EL (cell line): ENCODE data around the gene PAK5.

Source experiments
- DNase-seq: peaks from one replicate; pipeline ENCODE4 v3.0.0-alpha.2; 2016

PAK5 gene

GRCh38 chr20:9613871-9614270, 225.0 kb downstream of the PAK5 start:
- DNase-seq: no peak

DNA sequence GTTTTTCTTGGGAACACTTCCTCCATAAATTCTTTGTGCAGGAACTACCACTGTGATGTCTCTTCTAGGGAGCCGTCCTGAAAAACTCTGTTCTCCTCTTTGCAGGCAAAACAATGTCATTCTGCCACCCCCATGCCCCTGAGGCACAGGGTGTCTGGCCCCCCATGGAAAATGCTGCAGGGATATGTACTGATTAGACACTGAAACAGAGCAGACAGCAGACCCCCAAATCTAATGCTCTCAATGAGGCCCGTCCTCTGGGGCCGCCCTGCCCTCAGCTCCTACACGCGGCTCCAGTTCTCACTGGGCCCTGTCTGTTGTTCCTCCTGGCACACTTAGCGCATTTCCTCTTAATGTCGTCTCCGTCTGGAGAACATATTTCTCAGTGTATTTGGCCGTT, 227.0 kb downstream of the PAK5 start:
- no peak for DNase-seq

DNA sequence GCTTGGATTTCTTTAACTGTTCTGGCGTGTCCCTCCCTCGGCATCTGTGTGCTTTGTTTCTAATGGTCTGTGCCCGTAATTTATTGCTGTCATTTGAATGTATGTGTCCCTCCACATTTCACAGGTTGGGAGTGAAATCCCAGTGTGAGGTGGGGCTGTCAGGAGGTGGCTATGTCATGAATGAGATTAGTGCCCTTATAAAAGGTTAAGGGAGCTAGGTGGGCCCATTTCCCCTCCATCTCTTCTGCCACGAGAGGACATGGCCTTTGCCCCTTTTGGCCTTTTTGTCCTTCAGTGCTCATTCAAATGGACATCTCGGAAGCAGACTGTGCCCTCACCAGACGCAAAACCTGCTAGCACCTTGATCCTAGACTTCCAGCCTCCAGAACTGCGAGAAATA, 228.2 kb downstream of the PAK5 start:
- no peak for DNase-seq

GRCh38 chr20:9609887-9610502, 228.9 kb downstream of the PAK5 start:
- peak; percentile 69 for DNase-seq

- no peak for DNase-seq
Observed at GRCh38 chr20:9608639-9609340, 230.1 kb downstream of the PAK5 start.

GRCh38 chr20:9602847-9603183, 236.1 kb downstream of the PAK5 start:
- no peak for DNase-seq

DNA sequence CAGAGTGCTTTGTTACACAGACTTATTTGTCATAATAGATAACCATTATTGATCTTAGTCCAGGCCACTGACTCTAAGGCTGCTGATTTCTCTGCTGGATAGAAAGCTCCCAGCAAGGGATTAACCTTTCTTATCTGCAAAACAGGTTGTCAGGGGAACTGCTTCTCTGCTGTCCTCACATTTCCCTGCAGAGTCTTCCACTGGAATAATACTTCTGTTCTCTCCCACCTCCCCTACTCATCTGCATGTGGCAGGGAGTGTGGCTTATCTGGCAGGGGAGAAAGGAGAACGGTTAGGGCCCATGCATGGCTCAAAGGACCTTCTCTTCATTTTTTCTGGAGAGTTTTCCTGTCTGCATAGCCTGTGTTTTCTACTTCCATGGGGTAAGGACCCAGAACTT, 238.3 kb downstream of the PAK5 start:
- DNase-seq: no peak

GRCh38 chr20:9597547-9597946, 241.3 kb downstream of the PAK5 start:
- no peak for DNase-seq

DNA sequence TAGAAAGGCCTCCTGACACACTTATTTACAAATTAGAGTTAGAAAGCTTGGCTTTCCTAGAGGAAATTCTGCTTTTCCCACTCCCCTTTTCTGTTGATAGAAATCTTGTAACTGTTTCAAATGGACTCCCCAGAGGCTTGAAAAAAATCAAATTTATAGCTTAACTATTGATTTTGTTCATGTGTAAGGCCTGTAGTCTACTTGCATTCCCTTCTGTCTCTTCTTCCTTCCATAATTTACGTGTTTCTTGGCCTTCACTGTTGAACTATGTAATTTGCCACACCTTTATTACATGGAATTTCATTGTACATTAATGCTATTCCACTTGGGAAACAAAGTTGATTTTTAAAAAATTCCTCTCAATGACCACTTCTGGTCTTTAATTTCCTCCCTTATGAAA, 243.1 kb downstream of the PAK5 start:
- DNase-seq: no peak

DNA sequence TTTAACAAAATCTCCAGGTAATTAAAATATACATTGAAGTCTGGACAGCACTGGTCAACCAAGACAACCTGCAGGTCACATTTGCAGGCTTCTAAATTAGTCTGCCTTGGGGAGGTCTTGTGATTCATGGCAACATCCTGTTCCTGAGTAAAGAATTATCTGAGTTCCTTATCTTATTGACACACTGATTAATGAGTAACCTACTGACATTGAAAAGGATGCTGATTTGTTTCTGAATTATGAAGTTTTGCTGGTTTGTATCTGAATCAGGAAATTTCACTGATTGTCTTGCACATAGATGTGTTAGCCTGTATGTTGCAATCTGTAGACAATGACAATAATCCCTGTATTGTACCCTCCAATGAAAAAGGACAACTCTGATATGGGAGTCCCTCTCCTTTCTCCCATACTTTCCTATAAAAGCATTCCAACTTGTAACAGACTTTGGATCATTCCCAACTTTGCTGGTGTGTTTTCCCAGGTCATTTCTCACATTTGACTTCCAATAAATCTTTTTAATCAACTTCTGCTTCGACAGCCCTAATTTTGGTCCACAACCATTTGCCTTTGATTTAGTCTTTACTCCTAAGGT, 244.5 kb downstream of the PAK5 start:
- no peak for DNase-seq

GRCh38 chr20:9592419-9592818, 246.5 kb downstream of the PAK5 start:
- no peak for DNase-seq

- no peak for DNase-seq
Observed at GRCh38 chr20:9591080-9591479, 247.8 kb downstream of the PAK5 start.

DNA sequence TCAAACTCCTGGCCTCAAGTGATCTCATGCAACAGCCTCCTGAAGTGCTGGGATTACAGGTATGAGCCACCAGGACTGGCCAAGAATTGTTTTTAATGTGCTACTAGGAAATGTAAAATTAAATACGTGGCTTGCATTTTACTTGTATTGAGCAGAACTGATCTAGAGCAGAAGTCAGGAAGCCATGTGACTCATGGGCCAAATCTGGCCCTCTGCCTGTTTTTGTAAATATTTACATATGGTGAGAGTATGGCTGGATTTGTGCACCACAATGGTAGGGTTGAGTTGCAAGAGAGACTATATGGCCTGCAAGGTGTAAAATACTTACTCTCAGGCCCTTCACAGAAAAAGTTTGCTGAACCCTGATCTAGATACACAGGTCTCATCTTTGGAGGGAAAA, 248.7 kb downstream of the PAK5 start:
- peak; percentile 17 for DNase-seq

GRCh38 chr20:9588706-9589105, 250.2 kb downstream of the PAK5 start:
- no peak for DNase-seq

DNA sequence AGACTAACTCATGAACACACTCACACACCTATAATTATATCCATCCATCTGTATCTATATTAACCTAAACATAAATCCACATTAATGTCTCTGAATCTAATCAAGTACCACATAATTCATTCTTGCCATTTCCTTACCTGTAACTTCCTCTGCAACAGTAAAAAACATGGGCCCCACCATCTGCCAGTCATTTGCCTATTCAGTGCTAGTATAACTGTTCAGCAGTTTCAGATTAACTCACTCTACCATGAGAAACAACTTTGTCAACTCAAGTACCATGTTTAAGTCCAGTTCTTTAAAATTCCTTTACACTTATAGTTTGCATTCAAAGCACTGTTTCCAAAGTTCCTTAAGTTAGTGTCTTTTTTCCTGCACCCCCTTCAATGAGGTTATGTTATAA, 255.7 kb downstream of the PAK5 start:
- no peak for DNase-seq

DNA sequence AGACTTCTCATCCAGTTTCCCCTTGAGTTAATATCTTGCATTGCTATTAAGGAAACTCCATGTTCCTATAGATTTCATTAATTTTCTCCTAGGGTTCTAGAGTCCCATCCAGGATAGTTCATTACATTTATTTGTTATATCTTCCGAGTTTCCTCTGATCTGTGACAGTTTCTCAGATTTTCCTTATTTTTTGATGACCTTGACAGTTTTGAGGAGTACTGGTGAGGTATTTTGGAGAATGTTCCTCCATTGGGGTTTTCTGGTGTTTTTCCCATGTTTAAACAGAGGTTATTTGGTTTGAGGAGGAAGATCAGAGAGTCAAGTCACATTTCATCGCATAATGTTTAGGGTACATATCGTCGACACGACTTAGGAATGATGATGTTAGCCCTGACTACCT, 256.7 kb downstream of the PAK5 start:
- no peak for DNase-seq

GRCh38 chr20:9581509-9581908, 257.4 kb downstream of the PAK5 start:
- DNase-seq: no peak

GRCh38 chr20:9578594-9578993, 260.3 kb downstream of the PAK5 start:
- no peak for DNase-seq

DNA sequence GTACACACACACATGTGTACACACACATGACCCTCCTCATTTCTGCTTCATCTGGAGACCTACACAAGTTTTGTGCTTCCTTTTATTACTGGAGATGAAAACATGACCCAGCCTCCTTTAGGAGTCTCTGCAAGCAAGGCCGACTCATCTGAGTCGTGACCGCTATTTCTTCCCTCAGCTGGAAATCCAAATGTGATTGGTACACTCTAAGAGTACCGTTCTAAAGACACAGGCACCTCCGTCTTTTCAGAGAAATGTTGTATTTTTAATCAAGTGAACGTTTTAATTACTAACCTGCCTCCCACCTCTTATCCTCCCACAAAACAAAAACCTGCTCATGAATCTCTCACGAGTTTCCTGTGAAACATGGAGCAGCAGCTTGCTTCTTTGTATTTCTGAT, 261.5 kb downstream of the PAK5 start:
- no peak for DNase-seq

- DNase-seq: no peak
Observed at GRCh38 chr20:9576695-9577094, 262.2 kb downstream of the PAK5 start.

- DNase-seq: no peak
Observed at GRCh38 chr20:9575836-9576235, 263.0 kb downstream of the PAK5 start.

DNA sequence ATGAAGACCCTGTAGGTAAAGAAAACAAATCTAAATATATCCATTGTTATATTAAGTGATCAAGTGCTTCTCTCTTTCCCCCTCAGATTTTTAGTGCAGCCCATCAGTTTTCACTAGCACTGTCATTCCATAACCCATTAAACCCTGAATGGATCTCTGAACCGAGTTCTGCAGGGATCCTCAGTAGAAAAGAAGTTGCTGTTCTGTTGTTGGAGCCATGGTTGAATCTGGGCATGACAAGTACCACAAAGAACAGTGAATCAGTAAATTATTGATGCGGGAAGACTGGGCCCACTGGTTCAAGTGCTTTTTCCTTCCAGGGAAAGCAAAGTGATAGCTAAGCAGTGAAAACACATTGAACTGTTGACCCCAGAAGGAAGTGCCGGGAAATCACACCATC, 264.1 kb downstream of the PAK5 start:
- no peak for DNase-seq

- no peak for DNase-seq
Observed at GRCh38 chr20:9574181-9574580, 264.7 kb downstream of the PAK5 start.

GRCh38 chr20:9573335-9574151, 265.3 kb downstream of the PAK5 start:
- no peak for DNase-seq
